Measurements from ENCODE around the gene C16orf78.

Gene C16orf78

DNA sequence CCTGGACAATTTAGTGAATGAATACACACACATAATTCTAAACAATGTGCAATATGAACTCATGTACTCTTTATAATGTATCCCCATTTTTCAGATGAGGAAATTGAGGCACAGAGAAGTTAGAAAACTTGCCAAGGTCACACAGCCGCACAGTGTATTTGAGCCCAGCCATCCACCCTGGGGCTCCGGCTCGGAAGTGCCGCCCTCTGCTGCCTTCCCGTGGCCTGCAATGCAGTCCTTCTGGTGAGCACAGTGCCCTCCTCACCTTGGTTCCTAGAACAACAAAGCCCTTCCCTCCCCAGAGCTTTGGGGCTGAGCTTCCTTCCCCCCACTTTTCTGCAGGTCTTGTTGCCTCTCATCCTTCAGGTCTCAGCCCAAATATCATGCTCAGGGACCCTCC lies 63.7 kb downstream of the C16orf78 start:
- FAIRE-seq = no peak

DNA sequence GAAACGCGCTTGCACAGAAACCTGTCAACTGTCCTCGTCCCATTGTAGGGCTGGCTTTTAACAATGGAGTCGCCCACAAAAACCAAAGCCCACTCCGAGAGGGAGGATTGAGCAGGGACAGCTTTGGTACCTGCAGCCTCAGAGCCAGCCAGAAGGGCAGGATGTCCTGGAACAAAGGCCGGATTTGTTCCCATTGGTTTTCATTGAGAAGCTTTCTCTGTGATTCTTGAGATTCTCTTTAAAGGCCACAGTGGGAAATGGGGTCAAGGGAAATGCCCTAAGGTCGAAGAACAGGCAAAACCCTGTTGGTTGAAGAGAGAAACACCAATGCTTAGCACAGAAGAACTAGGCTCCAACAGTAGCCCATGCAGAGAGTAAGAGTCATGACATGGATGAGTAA lies 65.4 kb downstream of the C16orf78 start:
- no peak for FAIRE-seq

DNA sequence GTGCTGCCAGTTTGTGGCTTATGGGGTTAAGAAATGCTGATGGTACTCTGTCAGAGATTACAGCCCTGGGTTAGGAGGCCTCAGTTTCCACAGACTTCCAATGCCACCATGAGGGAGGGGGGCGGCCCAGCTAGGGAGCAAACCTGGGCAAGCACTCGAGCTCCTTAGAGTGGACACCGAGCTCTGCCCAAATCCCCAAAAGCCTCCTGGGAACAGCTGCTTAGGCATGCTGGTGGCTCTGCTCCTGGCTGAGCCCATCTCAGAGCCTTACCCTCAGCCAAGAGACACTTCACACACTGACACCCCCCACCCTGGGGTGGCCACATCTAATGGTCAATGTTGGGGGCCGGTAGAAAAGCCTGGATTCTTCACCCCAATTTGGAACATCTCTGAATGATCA lies 66.1 kb downstream of the C16orf78 start:
- no peak for FAIRE-seq

DNA sequence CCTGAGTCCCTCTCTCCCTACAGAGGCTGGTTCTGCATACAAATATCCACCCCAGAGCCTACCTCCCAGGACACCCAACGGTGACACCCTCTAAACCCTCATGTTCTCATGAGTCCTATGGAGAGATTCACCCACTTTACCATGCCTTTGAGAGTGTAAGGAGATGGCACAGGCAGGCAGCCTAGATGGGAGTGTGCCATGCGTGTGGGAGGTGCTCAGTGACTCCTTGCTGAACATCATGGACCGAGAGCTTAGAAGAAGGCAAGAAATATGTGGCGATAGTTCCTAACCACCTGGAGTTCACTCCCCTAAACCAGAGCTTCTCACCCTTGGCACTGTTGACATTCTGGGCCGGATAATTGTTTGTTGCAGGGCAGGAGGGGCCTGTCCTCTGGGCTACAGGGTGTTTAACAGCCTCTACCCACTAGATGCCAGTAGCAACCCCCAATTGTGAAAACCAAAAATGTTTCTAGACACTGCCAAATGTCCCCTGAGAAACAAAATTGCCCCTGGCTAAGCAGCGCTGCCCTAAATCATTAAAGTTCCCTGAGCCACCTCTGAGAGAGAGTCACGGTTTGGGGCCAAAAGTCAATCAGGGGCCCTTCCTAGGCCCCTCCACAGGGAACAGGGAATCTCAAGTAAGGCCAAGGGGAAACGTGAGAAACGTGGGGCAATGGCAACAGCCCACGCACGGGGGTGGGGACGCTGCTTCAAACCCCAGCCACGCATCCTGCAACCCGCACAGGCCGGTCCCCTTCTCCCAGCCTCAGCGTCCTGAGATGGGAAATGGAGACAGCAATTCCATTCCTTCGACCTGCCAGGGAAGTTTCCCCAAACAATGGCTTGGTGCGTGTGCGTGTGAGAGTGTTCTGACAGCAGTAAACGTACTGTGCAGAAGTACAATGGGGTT lies 66.8 kb downstream of the C16orf78 start:
- no peak for FAIRE-seq

DNA sequence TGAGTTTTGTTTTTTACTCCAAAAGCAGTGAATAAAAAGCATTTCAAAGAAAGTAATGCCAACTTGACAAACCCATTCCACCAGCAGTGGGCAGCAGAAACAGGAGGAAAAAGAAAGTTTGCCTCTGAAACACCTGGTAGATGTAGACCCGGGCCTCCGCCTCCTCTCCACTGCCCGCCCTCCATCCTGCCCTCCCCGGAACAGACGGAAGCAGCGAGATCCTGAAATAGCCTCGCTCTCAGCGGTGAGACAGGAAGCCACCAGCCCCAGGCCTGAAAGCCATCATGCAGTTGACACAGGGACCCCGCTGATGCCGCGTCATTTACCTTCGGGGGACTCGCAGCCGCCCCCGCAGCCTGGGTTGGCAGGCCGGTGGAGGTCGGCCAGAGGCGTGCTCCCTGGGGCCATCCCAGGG lies 67.8 kb downstream of the C16orf78 start:
- FAIRE-seq = no peak

DNA sequence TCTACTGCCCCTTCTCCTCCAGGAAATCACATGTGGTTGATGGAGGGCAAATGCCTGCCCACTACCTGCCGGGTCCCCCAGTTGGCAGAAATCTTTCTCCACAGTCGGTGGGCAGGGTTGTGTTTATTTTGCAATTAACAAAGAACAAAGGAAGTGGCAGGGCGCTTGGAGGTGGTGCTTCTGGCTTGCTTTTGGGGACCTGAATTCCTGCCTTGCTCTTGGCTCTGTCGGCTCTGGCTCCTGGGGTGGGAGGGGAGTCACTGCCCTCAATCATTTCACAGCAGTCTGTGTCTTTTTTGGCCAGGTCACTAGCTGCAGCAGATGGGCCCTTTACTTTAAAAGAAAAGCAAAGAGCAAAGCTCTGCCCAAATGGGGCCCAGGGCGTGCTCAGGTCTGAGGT lies 69.2 kb downstream of the C16orf78 start:
- no peak for FAIRE-seq

DNA sequence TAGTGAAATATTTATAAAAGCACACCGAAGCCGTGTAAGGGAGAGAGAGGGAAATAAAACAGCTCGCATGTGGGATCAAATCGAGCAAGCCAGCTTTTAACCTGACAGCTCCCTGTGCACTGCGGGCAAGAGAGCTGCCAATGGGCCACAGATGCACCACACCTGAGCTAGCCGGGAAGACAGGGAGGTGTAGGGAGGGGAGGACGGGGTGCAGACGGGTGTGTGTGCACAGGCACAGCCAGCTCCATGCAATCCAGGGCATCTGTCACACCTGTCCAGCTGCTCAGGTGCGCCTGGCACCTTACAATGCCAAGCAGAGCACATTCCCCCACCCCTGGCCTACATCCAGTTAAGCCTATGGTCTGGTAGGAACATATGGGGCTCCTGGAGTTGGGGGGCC lies 70.0 kb downstream of the C16orf78 start:
- FAIRE-seq = no peak

DNA sequence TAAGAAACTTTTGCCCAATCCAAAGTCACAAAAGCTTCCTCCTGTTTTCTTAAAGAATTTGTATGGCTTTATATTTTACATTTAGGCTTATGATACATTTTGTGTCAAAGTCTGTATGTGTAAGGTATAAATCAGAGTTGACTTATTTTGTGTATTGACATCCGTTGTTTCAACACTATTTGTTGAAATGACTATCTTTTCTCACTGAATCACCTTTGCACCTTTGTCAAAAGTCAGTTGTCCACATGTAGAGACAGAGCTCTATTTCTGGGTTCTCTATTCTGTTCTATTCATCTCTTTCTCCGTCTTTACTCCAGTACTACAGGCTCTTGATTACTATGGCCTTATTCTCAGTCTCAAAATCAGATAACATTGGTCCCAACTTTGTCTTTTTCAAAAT lies 73.2 kb downstream of the C16orf78 start:
- no peak for FAIRE-seq
